HG03103 (cell line): ENCODE results near the gene KRTAP24-1.

Source experiments
- ATAC-seq: cut with Tn5 transposase; IDR thresholded peaks from one replicate; pipeline ENCODE4 v1.9.1; 2021; ENCODE audit warnings: low read depth; ENCODE audit not compliant: unreplicated experiment

KRTAP24-1 gene

DNA sequence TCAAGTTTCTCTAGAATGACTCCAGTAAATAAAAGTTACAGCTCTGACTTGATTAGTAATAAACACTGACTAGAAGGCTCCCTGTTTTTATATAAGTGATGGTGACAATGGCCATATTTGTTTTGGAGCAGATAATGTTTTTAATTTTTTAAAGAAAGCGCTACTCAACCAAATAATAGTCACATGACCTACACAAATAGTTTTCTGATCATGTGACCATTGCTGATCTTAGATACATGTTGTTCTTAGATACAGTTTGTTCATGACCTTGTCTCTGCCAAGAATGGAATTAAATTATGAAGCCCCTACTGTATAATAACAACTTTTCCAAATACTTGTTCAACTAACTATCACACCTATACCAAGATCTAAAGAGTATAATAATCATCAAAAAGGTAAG is 44.6 kb downstream of the KRTAP24-1 start:
- ATAC-seq, result no peak

- ATAC-seq, result no peak
These were observed 48.1 kb downstream of the KRTAP24-1 start for GRCh38 chr21:30234643-30235042.

- ATAC-seq, result no peak
These were observed 48.7 kb downstream of the KRTAP24-1 start for GRCh38 chr21:30234050-30234449.

DNA sequence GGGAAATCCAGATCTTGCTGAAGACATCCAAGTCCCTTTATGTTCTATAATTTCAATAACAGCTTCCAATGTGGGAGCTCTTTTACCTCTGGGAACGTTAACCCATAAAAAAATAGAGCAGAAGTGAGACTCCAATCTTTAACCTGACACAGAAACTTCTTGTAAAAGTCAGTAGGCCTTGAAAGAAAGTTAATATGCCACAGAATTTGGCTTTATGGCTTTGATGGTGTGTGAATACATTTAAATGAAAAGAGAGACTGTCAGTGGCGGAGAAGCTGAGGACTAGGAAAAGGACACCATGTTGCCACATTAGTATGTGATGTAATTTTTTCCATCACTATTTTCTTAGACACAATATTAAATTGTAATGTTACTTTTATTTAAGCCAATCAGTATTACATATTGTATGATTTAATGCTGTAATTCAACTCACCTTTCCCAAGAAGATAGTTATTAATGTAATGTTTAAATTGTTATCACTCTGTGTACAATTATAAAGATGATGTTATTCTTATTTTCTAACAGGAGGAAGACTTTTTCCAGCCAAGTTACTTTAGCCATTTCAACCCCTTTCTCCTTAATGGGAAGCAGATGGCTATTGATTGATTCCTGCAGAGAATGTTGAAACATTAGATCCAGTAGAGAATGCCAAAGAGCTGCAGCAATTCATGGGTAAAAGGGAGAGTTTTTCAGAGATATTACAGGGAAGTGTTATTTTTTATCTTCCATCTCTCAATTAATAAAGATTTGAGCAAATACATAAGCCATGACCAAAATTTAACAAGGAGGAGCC is 49.3 kb downstream of the KRTAP24-1 start:
- no peak for ATAC-seq

DNA sequence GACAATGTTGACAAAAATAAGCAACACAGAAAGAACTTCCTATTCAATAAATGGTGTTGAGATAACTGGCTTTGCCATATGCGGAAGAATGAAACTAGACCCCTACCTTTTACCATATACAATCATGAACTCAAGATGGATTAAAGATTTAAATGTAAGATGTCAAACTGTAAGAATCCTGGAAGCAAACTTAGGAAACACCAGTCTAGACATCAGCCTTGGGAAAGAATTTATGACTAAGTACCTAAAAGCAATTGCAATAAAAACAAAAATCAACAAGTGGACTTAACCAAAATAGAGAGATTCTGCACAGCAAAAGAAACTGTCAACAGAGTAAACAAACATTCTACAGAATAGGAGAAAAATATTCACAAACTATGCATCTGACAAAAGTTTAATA is 50.7 kb downstream of the KRTAP24-1 start:
- ATAC-seq, result no peak
